IPS-15b (cell line): ENCODE data around the gene AGAP1.

Experiments used
- H3K27me3 ChIP-seq: one replicate; pipeline ENCODE4 v1.6.1; 2013; ENCODE audit warnings: low read length; ENCODE audit not compliant: control insufficient read depth, insufficient read depth
- H3K36me3 ChIP-seq: one replicate; pipeline ENCODE4 v1.6.1; 2013; ENCODE audit warnings: low read length; ENCODE audit not compliant: control insufficient read depth, insufficient read depth
- H3K4me1 ChIP-seq: one replicate; pipeline ENCODE4 v1.6.1; 2013; ENCODE audit warnings: mild to moderate bottlenecking, low read length; ENCODE audit not compliant: control insufficient read depth, insufficient read depth
- H3K4me3 ChIP-seq: one replicate; pipeline ENCODE4 v1.5.1; 2013; ENCODE audit warnings: low read depth, low read length
- H3K9ac ChIP-seq: one replicate; pipeline ENCODE4 v1.6.1; 2013; ENCODE audit warnings: low read depth, mild to moderate bottlenecking, low read length
- H3K9me3 ChIP-seq: one replicate; pipeline ENCODE4 v1.6.1; 2013; ENCODE audit warnings: mild to moderate bottlenecking, low read length; ENCODE audit not compliant: control insufficient read depth, insufficient read depth

The AGAP1 gene

DNA sequence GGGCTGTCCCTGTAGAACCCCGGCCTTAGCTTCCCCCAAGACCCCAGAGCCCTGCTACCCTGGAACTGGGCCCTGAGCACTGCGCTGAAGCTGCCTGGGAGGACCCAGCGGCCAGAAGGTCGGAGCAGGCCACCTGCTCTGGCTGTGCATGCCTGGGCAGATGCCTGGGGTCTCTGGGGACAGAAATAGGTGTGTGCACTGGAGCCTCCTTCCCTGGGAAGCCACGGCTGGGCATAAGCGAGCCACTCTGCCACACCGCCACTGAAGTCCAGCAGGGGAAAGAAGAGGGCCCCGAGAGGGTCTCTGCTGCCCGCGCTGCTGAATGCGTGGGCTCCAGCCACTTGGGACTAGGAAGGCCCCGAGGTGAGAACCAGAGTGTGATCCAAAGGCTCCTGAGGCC is 667.7 kb downstream of the AGAP1 start:
- Histone ChIP-seq H3K9me3 (no peaks in the 10 kb centered on the region), H3K36me3 (no peaks in the 10 kb centered on the region), H3K4me1 (peaks cover 12% of the 10 kb centered on the region), H3K9ac (no peak overlapping the region), H3K27me3 (peaks cover 90% of the 10 kb centered on the region), H3K4me3 (peak overlapping the region; percentile 18)

DNA sequence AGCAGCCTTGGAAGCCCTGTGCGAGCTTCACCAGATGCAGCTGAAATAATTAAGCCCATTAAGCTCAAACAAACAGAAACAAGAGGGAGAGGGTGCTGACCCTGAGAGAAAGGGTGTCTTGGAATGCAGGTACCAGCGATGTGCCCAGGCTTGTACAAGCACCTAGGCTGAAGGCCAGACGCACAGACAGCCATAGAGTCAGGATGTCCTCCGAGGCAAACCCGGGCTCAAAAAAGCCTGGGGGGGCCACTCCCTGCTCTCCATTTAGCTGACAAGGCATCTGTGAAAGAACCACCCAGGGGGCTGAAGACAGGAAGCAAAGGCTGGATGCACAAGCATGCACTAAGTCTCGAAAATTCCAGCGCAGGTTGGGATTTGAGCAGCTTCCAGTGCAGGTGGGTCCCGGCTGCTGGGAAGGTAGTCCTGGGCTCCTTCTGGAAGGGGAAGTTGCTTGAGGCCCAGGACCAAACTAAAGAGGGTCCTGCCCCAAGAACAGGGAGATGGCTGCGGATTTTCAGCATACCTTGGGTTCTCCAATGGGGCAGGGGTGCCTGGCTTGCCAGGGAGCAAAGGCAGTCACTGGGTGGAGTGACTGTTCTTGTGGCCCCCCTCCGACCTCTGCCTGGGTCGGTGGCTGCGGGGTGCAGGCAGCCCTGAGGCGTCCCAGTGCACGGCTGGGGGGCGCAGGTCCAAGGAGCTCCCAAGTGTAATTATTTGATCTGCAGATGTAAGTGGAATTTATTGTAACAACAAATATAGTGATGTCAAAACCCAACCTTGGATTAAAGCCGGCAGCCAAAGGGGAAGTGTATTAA is 668.4 kb downstream of the AGAP1 start:
- Histone ChIP-seq H3K4me3 (peak overlapping the region; percentile 18), H3K9me3 (no peaks in the 10 kb centered on the region), H3K9ac (no peak overlapping the region), H3K27me3 (peaks cover 89% of the 10 kb centered on the region), H3K4me1 (peaks cover 15% of the 10 kb centered on the region), H3K36me3 (no peaks in the 10 kb centered on the region)

DNA sequence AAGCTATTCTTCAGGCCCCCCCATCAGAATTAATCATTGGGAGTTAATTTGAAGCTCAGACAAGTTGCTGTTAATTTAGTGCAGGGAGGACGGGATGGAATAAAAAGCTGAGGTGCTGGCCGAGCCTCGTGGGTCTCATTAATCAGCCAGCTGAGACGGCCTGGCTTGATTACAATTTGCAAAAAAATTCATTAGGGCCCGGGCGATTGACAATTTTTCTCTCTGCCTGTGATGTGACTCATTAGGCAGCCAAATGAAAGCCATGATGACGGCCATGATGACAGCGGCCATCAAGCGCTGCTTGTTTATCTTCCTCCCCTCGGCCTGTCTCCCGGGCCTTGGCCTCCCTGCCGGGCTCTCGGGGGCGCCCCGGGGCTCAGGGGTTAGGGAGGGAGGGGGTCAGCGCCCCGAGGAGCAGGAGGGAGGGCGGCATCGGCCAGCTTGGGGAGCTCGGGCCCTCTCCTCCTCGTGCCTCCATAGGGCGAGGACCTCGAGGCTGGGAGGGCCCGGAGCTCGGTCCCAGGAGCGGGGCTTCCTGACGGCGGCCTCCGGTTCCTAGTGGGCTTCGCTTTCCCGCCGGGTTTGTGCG is 669.1 kb downstream of the AGAP1 start:
- H3K4me1 ChIP-seq: peaks cover 15% of the 10 kb centered on the region
- no peak overlapping the region for H3K9ac ChIP-seq
- H3K27me3 ChIP-seq: peaks cover 85% of the 10 kb centered on the region
- H3K36me3 ChIP-seq: no peaks in the 10 kb centered on the region
- peak overlapping the region; percentile 50 for H3K4me3 ChIP-seq
- no peaks in the 10 kb centered on the region for H3K9me3 ChIP-seq

DNA sequence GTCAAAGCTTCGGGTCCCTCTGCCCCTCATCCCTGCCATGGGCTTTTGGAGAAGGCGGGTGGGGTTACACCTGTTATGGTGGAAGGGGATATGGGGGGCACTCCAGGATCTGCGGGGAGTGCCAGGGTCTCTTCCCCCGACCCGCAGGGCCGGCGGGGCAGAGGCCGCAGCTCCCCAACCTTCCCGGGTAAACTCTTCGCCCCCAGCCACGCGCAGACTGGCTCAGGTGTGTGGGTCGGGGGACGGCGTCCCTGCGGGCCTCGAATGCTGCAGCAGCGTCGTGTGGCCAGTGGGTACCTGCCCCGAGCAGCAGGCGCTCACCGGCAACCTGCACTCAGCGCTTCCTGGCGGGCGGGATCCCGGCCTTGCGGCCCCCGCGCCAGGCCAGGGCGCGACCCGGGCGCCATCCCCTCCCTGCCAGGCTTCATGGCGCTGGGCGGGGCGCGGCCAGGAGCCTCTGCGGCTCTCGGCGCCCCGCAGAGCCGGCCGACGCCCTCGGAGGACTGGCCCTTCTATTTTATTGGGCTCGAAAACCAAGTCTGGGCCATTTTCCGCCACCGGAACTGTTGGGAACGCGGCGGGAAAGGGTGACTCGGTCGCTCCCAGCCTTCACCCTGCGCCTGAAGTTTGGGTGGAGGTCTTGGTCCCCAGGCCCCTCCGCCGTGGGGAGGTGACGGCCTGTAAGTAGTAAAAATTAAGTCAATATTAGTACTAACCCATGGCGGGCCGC is 669.8 kb downstream of the AGAP1 start:
- Histone ChIP-seq H3K9me3 (no peaks in the 10 kb centered on the region), H3K4me3 (peak overlapping the region; percentile 50), H3K27me3 (peaks cover 79% of the 10 kb centered on the region), H3K4me1 (peaks cover 9% of the 10 kb centered on the region), H3K9ac (no peak overlapping the region), H3K36me3 (no peaks in the 10 kb centered on the region)

DNA sequence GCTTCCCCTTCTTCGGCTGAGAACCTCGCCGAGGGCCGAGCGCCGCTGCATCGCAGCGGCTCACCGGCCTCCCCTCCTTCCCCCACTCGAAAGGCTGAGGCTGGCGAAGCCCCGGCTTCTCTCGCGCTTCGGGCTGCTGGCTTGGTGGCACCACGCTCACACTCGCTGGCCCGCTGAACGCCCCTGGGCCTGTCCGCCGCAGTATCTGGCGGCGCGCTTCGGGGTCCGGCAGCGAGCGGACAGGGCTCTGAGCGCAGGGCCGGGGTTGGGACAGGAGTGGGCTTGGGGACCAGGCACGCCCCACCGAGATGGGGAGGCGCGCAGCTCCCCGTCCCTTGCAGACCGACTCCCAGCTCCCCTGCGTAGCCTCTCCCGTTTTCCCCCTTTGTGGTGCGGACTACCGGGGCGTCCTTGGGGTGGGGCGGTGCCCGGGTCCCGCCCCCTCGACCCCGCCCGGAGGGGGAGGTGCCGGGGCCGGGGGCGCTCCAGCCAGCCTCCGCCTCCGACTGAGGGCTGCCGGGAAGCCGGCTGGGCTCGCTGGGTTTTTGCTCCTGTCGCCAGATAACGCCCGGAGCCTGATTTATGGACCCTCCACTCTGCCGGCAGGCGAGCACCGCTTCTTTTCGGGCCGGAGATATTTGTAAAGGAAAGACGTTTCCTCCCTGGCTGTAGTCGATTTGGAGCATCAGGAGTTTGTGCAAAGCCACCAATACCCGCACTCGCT is 670.5 kb downstream of the AGAP1 start:
- no peaks in the 10 kb centered on the region for H3K9me3 ChIP-seq
- H3K9ac ChIP-seq: no peak overlapping the region
- peak overlapping the region; percentile 50 for H3K4me3 ChIP-seq
- no peaks in the 10 kb centered on the region for H3K36me3 ChIP-seq
- peaks cover 5% of the 10 kb centered on the region for H3K4me1 ChIP-seq
- peaks cover 82% of the 10 kb centered on the region for H3K27me3 ChIP-seq

DNA sequence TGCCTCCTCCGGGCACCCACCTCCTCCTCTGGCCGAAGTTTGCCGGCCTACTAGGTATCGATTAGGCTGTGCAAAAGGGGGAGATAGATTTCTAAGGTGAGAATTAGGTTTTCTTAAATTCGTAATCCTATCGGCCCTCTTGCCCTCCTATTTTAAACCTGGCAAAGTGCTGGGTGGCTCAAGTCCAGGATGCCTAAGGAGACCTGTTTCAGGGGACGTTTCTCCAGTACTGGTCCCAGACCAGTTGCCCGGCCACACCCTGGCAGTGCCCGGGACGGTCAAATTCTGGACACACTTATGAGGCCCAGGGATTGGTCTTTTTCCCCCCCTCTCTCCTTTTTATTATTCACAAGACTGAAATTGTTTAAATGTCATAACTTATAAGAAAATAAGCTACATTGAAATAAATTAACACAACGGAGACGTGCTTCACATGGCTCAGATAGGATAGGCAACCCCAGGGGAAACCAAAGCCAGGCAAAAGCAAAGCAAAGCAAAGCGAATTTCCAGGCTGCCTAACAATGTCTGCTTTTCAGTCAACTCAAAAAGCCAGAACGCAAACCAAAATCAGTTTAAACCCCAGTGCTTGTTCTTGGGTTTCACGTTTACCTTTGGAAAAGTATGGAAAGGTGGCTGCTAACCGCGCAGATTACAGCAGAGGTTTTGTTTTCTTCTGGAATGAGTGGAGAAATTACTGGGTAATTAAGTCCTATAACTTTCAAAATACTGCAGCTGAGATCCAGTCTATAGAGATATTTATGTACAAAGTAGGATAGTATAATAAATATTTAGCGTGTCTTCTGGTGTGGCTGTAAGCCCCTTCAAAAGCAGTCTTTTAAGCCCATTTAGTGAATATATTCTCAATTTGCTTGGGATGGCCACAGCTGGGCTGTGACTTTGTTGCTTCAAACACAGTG is 671.3 kb downstream of the AGAP1 start:
- H3K4me3 ChIP-seq: peak overlapping the region; percentile 54

DNA sequence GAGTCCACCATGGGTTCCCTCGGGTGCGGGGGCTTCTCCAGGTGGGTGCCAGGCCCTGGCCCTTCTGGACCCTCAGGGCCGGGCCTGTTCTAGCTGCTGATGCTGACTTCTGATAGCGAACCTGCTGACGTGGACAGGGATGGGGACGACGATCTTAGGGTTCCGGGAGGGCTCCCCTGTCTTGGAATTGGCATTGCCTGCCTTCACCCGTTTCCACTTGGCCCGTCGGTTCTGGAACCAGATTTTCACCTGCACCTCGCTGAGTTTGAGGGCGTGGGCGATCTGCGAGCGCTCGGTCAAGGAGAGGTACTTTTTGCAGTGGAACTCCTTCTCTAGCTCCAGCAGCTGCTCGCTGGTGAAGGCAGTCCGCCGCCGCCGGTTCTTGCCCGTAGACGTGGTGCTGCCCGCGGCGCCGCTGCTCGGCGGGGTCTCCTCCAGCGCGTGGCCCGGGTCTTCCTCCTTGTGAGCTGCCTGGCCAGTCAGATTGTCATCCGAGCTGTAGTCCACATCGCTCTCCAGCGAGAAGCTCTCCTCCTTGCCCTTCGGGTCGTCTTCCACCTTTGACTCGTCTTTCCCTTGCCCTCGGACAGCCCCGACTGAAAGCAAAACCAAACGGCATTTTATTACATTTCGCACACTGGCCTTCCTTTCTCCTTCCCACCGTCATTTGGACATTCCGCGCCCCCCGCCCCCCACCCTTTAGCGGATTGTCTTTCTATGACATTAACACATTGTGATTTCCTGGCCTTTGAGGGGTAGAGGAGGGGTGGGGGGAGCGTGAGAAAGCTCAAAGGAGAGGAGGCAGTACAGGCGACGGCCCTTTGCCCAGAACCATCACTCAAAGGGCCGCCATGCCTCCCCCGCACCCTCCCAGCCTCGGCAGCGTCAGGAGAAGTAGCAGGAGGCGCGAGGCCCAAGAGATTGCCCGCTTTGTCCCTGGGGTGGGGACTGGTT is 672.3 kb downstream of the AGAP1 start:
- Histone ChIP-seq H3K36me3 (no peaks in the 10 kb centered on the region), H3K4me3 (peak overlapping the region; percentile 54), H3K9ac (no peak overlapping the region), H3K27me3 (peaks cover 86% of the 10 kb centered on the region), H3K4me1 (peaks cover 7% of the 10 kb centered on the region), H3K9me3 (no peaks in the 10 kb centered on the region)

More for the DNA sequence above, 671.3 kb downstream of the AGAP1 start:
- no peaks in the 10 kb centered on the region for H3K36me3 ChIP-seq
- H3K27me3 ChIP-seq: peaks cover 86% of the 10 kb centered on the region
- peaks cover 5% of the 10 kb centered on the region for H3K4me1 ChIP-seq
- no peaks in the 10 kb centered on the region for H3K9me3 ChIP-seq
- H3K9ac ChIP-seq: no peak overlapping the region

DNA sequence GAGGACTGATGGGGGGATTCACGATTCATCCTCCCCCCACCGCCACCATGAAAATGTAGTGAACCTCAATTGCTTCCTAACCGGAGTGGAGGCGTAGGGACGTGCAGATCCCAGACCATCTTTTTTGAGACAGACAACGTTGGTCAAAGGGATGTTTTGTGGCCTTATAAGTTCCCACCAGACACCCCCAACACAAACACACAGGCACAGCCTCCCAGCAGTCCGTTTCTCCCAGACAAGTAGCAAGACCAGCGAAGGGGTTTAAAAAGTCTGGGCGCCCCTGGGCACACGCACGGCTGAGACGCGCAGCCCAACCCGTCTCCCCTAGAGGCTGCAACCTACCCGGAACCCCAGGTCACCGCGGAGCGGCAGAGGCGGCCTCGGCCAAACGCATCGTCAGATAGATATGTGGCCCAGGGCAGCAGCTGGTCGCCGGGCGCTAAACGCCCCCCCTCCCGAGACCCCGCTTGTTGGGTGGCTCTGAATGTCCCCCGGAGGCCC is 673.0 kb downstream of the AGAP1 start:
- Histone ChIP-seq H3K9me3 (no peaks in the 10 kb centered on the region), H3K4me1 (peaks cover 11% of the 10 kb centered on the region), H3K4me3 (peak overlapping the region; percentile 54), H3K27me3 (peaks cover 86% of the 10 kb centered on the region), H3K36me3 (no peaks in the 10 kb centered on the region), H3K9ac (no peak overlapping the region)

DNA sequence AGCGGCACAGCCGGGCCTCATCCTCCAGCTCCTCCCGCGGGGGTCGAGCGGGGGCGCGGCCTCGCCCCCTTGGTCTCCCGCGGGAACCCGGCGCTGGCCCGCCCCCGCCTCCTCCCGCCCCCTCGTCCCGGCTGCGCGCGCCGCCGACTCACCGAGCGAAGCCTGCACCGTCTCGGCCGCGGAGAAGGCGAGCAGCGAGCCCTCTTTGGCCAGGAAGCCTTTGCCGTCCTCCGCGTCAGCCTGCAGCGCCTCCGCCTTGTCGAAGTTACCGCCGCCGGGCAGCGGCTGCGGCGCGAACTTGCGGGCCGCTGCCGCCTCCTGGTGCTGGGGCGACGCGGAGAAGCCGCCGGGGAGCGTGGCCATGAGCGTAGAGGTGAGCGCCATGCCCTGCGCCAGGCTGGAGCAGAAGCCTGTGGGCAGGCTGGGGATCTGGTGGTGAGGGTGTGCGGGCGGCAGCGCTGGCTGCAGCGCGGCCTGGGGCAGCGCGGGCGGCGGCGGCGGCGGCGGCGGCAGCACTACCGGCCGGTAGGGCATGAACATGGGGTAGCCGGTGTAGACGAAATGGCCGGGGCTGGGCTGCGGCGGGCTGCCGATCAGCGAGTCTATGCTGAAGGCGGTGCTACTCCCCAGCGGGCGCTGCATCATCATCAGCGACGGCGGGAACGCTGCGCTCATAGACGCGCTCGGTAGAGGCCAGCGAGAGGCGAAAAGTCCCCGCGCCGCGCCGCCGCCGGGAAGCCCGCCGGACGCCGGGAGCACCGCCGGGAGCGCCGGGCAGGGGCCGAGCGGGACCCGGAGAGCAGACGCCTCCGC is 673.7 kb downstream of the AGAP1 start:
- H3K4me1 ChIP-seq: peaks cover 15% of the 10 kb centered on the region
- H3K27me3 ChIP-seq: peaks cover 86% of the 10 kb centered on the region

More for the DNA sequence above, 673.7 kb downstream of the AGAP1 start:
- H3K9me3 ChIP-seq: no peaks in the 10 kb centered on the region
- H3K36me3 ChIP-seq: no peaks in the 10 kb centered on the region
- no peak overlapping the region for H3K9ac ChIP-seq
- H3K4me3 ChIP-seq: peak overlapping the region; percentile 54
